ENCODE results near the gene GRXCR1. TPM values are rescaled to one million over a fixed set of nuclear protein-coding genes. Genes with fewer than 3 reads are reported as not detected.

Gene GRXCR1
- total RNA-seq (2021) = not detected in 2 replicates
- long read RNA-seq = 0 reads

- H3K36me3 Mint-ChIP-seq (ENCODE audit: insufficient read depth in 1 of 3, low read depth in 3 of 3) = no peaks in the 10 kb centered on the region
- Histone ChIP-seq H4K5ac (ENCODE audit: insufficient read length, low read depth, low read length) (no peak within 1 kb of the TSS), H3K79me1 (ENCODE audit: insufficient read depth, low read depth, low read length, poor library complexity, severe bottlenecking) (no peaks in the 10 kb centered on the region), H3K4ac (ENCODE audit: low read depth, low read length) (no peak within 1 kb of the TSS), H2BK5ac (ENCODE audit: insufficient read length, low read length) (no peak within 1 kb of the TSS), H3T11ph (ENCODE audit: low read length) (no peak within 1 kb of the TSS), H2AK5ac (ENCODE audit: insufficient read length, low read length) (no peak within 1 kb of the TSS), H3K9ac (ENCODE audit: extremely low read depth, insufficient read length, low read length) (no peak within 1 kb of the TSS), H3K4me1 (ENCODE audit: insufficient read depth, low read length) (no peaks in the 10 kb centered on the region), H3K9me3 (ENCODE audit: control insufficient read depth, low read depth, low read length) (no peaks in the 10 kb centered on the region), H3K27ac (ENCODE audit: insufficient read length, low read depth, low read length) (no peak within 1 kb of the TSS), H3K23ac (ENCODE audit: insufficient read length, low read depth, low read length) (no peak within 1 kb of the TSS), H3K14ac (ENCODE audit: insufficient read depth, low read length) (no peak within 1 kb of the TSS), H3K18ac (ENCODE audit: insufficient read length, low read depth, low read length) (no peak within 1 kb of the TSS), H2BK20ac (ENCODE audit: low read depth, low read length, poor library complexity, severe bottlenecking) (no peak within 1 kb of the TSS), H4K91ac (ENCODE audit: insufficient read length, low read depth, low read length) (no peak within 1 kb of the TSS), H4K8ac (replicated peaks; ENCODE audit: insufficient read length, low read depth, low read length) (no peak within 1 kb of the TSS), H2BK15ac (ENCODE audit: low read depth, low read length) (no peak within 1 kb of the TSS), H4K20me1 (ENCODE audit: control insufficient read depth, insufficient read depth, insufficient read length) (no peaks in the 10 kb centered on the region), H3K23me2 (ENCODE audit: insufficient read length, low read depth, low read length, poor library complexity, severe bottlenecking) (no peaks in the 10 kb centered on the region), H2BK12ac (ENCODE audit: insufficient read length, low read depth, low read length) (no peak within 1 kb of the TSS), H2AFZ (ENCODE audit: low read length) (no peak within 1 kb of the TSS), H3K79me2 (ENCODE audit: insufficient read depth, low read length) (no peaks in the 10 kb centered on the region), H2BK120ac (ENCODE audit: low read depth, low read length, poor library complexity, severe bottlenecking) (no peak within 1 kb of the TSS), H3K4me2 (ENCODE audit: insufficient read depth, insufficient read length, low read length) (no peak within 1 kb of the TSS), H3K27me3 (ENCODE audit: insufficient read depth, low read length) (no peaks in the 10 kb centered on the region), H3K56ac (ENCODE audit: insufficient read length, low read depth, low read length) (no peak within 1 kb of the TSS)
- no peaks in the 10 kb centered on the region for H3K4me1 Mint-ChIP-seq
- DNase-seq = no peak
- no peaks in the 10 kb centered on the region for H3K9me3 Mint-ChIP-seq
- TF ChIP-seq, protein P1, sequence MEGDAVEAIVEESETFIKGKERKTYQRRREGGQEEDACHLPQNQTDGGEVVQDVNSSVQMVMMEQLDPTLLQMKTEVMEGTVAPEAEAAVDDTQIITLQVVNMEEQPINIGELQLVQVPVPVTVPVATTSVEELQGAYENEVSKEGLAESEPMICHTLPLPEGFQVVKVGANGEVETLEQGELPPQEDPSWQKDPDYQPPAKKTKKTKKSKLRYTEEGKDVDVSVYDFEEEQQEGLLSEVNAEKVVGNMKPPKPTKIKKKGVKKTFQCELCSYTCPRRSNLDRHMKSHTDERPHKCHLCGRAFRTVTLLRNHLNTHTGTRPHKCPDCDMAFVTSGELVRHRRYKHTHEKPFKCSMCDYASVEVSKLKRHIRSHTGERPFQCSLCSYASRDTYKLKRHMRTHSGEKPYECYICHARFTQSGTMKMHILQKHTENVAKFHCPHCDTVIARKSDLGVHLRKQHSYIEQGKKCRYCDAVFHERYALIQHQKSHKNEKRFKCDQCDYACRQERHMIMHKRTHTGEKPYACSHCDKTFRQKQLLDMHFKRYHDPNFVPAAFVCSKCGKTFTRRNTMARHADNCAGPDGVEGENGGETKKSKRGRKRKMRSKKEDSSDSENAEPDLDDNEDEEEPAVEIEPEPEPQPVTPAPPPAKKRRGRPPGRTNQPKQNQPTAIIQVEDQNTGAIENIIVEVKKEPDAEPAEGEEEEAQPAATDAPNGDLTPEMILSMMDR (conservative IDR thresholded peaks at IDR 0.05) = no peak
- H3K4me3 Mint-ChIP-seq = no peak within 1 kb of the TSS
- no peak within 1 kb of the TSS for H3K27ac Mint-ChIP-seq
- no CpG with 5 or more reads among the region's 2 CpGs for WGBS (ENCODE audit: extremely low coverage, insufficient read length, low lambda C conversion rate)
- H3K27me3 Mint-ChIP-seq (ENCODE audit: low read depth) = peaks cover 2% of the 10 kb centered on the region
Measured at GRCh38 chr4:42892413-42892812, at the start of gene GRXCR1. Gene GRXCR1, plus strand, starts transcription at chr4:42892713. Its CDS starts 554 bp downstream, at chr4:42893267.

All from H9 (cell line).